Mesendoderm (in vitro differentiated cells): Measurements from ENCODE around the gene RNF5.

ENCODE experiments used
- DNase-seq: peaks from one replicate; pipeline ENCODE4 v3.0.0; 2013
- H2AK5ac ChIP-seq: 2 replicates; pipeline ENCODE4 v1.6.1; 2013; ENCODE audit warnings: low read length, inconsistent platforms
- H2BK120ac ChIP-seq: 2 replicates; pipeline ENCODE4 v1.6.1; 2013; ENCODE audit warnings: low read depth, mild to moderate bottlenecking, low read length, moderate library complexity, mixed read lengths
- H2BK15ac ChIP-seq: replicated peaks from 2 replicates; pipeline ENCODE4 v1.6.1; 2013; ENCODE audit warnings: low read depth, mild to moderate bottlenecking, moderate library complexity
- H2BK5ac ChIP-seq: 2 replicates; pipeline ENCODE4 v1.6.1; 2013; ENCODE audit warnings: low read length, inconsistent platforms
- H3K18ac ChIP-seq: 2 replicates; pipeline ENCODE4 v1.6.1; 2013; ENCODE audit warnings: mild to moderate bottlenecking, low read length, mixed read lengths
- H3K23ac ChIP-seq: one replicate; pipeline ENCODE4 v1.6.1; 2013; ENCODE audit warnings: low read length
- H3K27ac ChIP-seq: 2 replicates; pipeline ENCODE4 v1.5.1; 2013; ENCODE audit warnings: low read depth, mild to moderate bottlenecking, inconsistent platforms, low read length, moderate library complexity
- H3K27me3 ChIP-seq: 2 replicates; pipeline ENCODE4 v1.6.1; 2013; ENCODE audit warnings: low read length, control low read depth, mild to moderate bottlenecking, inconsistent platforms; ENCODE audit not compliant: insufficient read depth, poor library complexity
- H3K36me3 ChIP-seq: 2 replicates; pipeline ENCODE4 v1.6.1; 2013; ENCODE audit warnings: low read length, inconsistent platforms; ENCODE audit not compliant: control insufficient read depth, insufficient read depth
- H3K4ac ChIP-seq: one replicate; pipeline ENCODE4 v1.6.1; 2013; ENCODE audit warnings: low read depth, mild to moderate bottlenecking, low read length, moderate library complexity
- H3K4me1 ChIP-seq: 2 replicates; pipeline ENCODE4 v1.6.1; 2013; ENCODE audit warnings: low read depth, low read length, inconsistent platforms; ENCODE audit not compliant: control insufficient read depth
- H3K4me2 ChIP-seq: 2 replicates; pipeline ENCODE4 v1.6.1; 2013; ENCODE audit warnings: low read length
- H3K4me3 ChIP-seq: 2 replicates; pipeline ENCODE4 v1.5.1; 2013; ENCODE audit warnings: mild to moderate bottlenecking, low read length
- H3K56ac ChIP-seq: one replicate; pipeline ENCODE4 v1.6.1; 2013; ENCODE audit warnings: low read length
- H3K79me1 ChIP-seq: 2 replicates; pipeline ENCODE4 v1.6.1; 2013; ENCODE audit warnings: low read length, inconsistent platforms
- H3K79me2 ChIP-seq: 2 replicates; pipeline ENCODE4 v1.6.1; 2013; ENCODE audit warnings: mild to moderate bottlenecking, low read length; ENCODE audit not compliant: control insufficient read depth, insufficient read depth
- H3K9ac ChIP-seq: 2 replicates; pipeline ENCODE4 v1.6.1; 2013; ENCODE audit warnings: low read length, inconsistent platforms
- H4K5ac ChIP-seq: one replicate; pipeline ENCODE4 v1.6.1; 2013; ENCODE audit warnings: low read length
- H4K8ac ChIP-seq: one replicate; pipeline ENCODE4 v1.6.1; 2013; ENCODE audit warnings: low read depth, mild to moderate bottlenecking, control low read depth, low read length, moderate library complexity
- WGBS: extraction: QIAGEN DNeasy Blood & Tissue Kit; methylation state at CpG from one replicate; pipeline ENCODE4 v1.1.7; 2013; ENCODE audit warnings: low lambda C conversion rate, missing lambda C conversion rate; ENCODE audit not compliant: insufficient coverage; ENCODE audit errors: extremely low coverage; 5-methylcytosine and 5-hydroxymethylcytosine counted together

The RNF5 gene

DNA sequence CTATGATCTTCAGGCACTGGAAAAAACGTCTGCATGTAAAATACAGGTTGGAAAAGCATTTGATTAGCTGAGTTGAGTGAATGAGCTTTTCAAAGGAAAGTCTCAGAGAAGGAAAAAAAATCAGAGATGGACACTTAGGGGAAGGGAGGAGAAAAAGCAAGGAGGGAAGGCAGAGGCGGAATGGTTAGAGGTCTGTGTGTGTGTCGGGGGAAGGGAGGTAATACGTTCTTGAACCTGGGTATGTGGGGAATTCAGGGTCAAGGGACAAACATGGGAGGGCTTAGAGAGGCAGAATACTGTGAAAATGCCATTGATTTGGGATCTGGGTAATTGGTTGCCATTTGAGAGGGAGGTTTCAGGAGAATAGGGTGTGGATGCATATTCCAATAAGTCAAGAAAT lies 31.5 kb upstream of the RNF5 start:
- Histone ChIP-seq H3K56ac (peak overlapping the region; percentile 45), H3K9ac (peak overlapping the region; percentile 35)

GRCh38 chr6:32147401-32148132 lies 30.6 kb upstream of the RNF5 start:
- H3K23ac ChIP-seq: no peak overlapping the region
- no peak for DNase-seq
- H3K4me3 ChIP-seq: no peak overlapping the region
- H3K4ac ChIP-seq: no peak overlapping the region
- H3K79me2 ChIP-seq: no peaks in the 10 kb centered on the region
- no peak overlapping the region for H2BK15ac ChIP-seq
- H3K9ac ChIP-seq: no peak overlapping the region
- no peak overlapping the region for H3K27ac ChIP-seq
- no peak overlapping the region for H4K8ac ChIP-seq
- no peak overlapping the region for H2BK5ac ChIP-seq
- peaks cover 18% of the 10 kb centered on the region for H3K4me1 ChIP-seq
- no peaks in the 10 kb centered on the region for H3K27me3 ChIP-seq
- H3K79me1 ChIP-seq: no peaks in the 10 kb centered on the region
- H2AK5ac ChIP-seq: no peak overlapping the region
- no peaks in the 10 kb centered on the region for H3K36me3 ChIP-seq
- WGBS: no CpG with 5 or more reads among the region's 4 CpGs
- no peak overlapping the region for H3K4me2 ChIP-seq
- no peak overlapping the region for H4K5ac ChIP-seq
- no peak overlapping the region for H3K56ac ChIP-seq
- H3K18ac ChIP-seq: no peak overlapping the region
- H2BK120ac ChIP-seq: no peak overlapping the region

More for the DNA sequence above, 31.5 kb upstream of the RNF5 start:
- no peak overlapping the region for H3K23ac ChIP-seq
- H3K27ac ChIP-seq: no peak overlapping the region
- WGBS: no CpG with 5 or more reads among the region's 4 CpGs
- peaks cover 15% of the 10 kb centered on the region for H3K4me1 ChIP-seq
- no peaks in the 10 kb centered on the region for H3K27me3 ChIP-seq
- no peak overlapping the region for H2AK5ac ChIP-seq
- no peak overlapping the region for H3K18ac ChIP-seq
- H2BK15ac ChIP-seq: no peak overlapping the region
- no peak overlapping the region for H3K4ac ChIP-seq
- H3K79me2 ChIP-seq: no peaks in the 10 kb centered on the region
- no peak overlapping the region for H4K8ac ChIP-seq
- H3K4me3 ChIP-seq: no peak overlapping the region
- H4K5ac ChIP-seq: no peak overlapping the region
- H3K4me2 ChIP-seq: no peak overlapping the region
- no peaks in the 10 kb centered on the region for H3K36me3 ChIP-seq
- H3K79me1 ChIP-seq: no peaks in the 10 kb centered on the region
- peak overlapping the region; percentile 67 for H2BK5ac ChIP-seq
- no peak overlapping the region for H2BK120ac ChIP-seq
- DNase-seq: peak; percentile 79

GRCh38 chr6:32148289-32149091 lies 29.7 kb upstream of the RNF5 start:
- Histone ChIP-seq H3K4me2 (no peak overlapping the region), H2BK15ac (no peak overlapping the region), H3K79me2 (no peaks in the 10 kb centered on the region), H3K27me3 (no peaks in the 10 kb centered on the region), H2BK120ac (no peak overlapping the region), H3K9ac (no peak overlapping the region), H3K4me1 (peaks cover 21% of the 10 kb centered on the region), H3K56ac (no peak overlapping the region), H3K23ac (no peak overlapping the region), H3K27ac (no peak overlapping the region), H4K8ac (no peak overlapping the region), H3K18ac (no peak overlapping the region), H3K79me1 (no peaks in the 10 kb centered on the region), H2BK5ac (no peak overlapping the region), H3K4ac (no peak overlapping the region), H3K36me3 (no peaks in the 10 kb centered on the region), H3K4me3 (no peak overlapping the region), H2AK5ac (no peak overlapping the region), H4K5ac (no peak overlapping the region)
- DNase-seq: peak; percentile 56
- WGBS: no CpG with 5 or more reads among the region's 39 CpGs

GRCh38 chr6:32149092-32149755 lies 29.0 kb upstream of the RNF5 start:
- H3K79me2 ChIP-seq: no peaks in the 10 kb centered on the region
- H2AK5ac ChIP-seq: no peak overlapping the region
- H4K8ac ChIP-seq: no peak overlapping the region
- WGBS: no CpG with 5 or more reads among the region's 47 CpGs
- peaks cover under 1% of the 10 kb centered on the region for H3K79me1 ChIP-seq
- peaks cover 21% of the 10 kb centered on the region for H3K4me1 ChIP-seq
- no peak overlapping the region for H2BK15ac ChIP-seq
- H3K4me3 ChIP-seq: no peak overlapping the region
- no peaks in the 10 kb centered on the region for H3K27me3 ChIP-seq
- H3K36me3 ChIP-seq: no peaks in the 10 kb centered on the region
- no peak overlapping the region for H3K4me2 ChIP-seq
- no peak overlapping the region for H3K4ac ChIP-seq
- no peak overlapping the region for H3K18ac ChIP-seq
- no peak overlapping the region for H2BK5ac ChIP-seq
- no peak overlapping the region for H4K5ac ChIP-seq
- H3K27ac ChIP-seq: no peak overlapping the region
- H3K56ac ChIP-seq: no peak overlapping the region
- DNase-seq: no peak
- H2BK120ac ChIP-seq: no peak overlapping the region
- no peak overlapping the region for H3K23ac ChIP-seq
- no peak overlapping the region for H3K9ac ChIP-seq

DNA sequence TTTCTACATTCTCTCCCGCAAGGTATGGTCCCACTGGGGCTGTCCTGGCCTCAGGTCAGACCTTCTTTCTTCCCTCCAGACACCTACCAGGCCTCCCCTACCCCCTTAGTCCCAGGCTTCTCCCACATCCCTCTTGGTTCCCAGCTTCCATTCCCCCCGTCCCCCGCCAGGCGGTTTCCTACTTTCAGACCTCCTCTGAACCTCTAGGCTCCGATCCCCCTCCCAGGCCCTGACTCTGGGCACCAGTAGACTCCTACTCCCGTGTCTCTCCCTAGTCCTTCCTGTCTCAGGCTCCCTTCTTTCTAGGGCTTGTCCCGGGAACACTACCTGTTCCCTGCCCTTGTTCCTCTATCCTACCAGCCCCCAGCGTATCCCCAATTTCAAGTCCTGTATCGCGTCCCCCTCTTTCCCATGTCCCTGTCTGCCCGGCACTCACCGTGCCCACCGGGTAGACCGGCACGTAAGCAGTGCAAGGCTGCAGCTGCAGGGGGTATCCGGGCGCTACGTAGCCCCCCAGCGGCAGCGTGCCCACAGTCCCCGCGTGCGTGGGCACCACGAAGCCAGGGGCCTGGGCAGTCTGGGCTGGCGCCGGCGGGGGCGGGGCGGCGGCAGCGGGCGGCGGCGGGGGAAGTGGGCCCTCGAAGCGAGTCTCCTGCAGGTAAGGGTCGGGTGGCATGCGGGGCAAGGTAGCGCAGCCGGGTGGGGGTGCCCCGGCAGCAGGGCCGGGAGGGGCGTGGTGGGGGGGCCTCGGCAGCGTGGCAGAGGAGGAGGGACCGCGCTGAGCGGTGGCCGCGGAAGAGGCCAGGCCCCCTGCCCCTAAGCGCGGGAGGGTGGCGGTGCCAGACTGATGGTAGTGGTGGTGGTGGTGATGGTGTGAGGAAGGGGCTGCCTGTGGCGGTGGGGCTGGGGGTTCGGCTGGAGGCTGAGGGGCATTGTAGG lies 28.0 kb upstream of the RNF5 start:
- Histone ChIP-seq H3K4me3 (peak overlapping the region; percentile 19), H3K79me2 (no peaks in the 10 kb centered on the region)

More for the DNA sequence above, 28.0 kb upstream of the RNF5 start:
- Histone ChIP-seq H3K27me3 (no peaks in the 10 kb centered on the region), H3K36me3 (no peaks in the 10 kb centered on the region), H2BK5ac (peak overlapping the region; percentile 6), H3K27ac (no peak overlapping the region), H3K4me2 (peak overlapping the region; percentile 82), H2BK120ac (no peak overlapping the region), H3K9ac (peak overlapping the region; percentile 74), H4K8ac (no peak overlapping the region), H2AK5ac (no peak overlapping the region), H3K23ac (no peak overlapping the region), H4K5ac (no peak overlapping the region), H2BK15ac (no peak overlapping the region), H3K4ac (no peak overlapping the region), H3K18ac (peak overlapping the region; percentile 19), H3K79me1 (peaks cover 6% of the 10 kb centered on the region), H3K56ac (peak overlapping the region; percentile 86), H3K4me1 (peaks cover 24% of the 10 kb centered on the region)
- WGBS: no CpG with 5 or more reads among the region's 55 CpGs
- peak; percentile 71 for DNase-seq
